Measurements from ENCODE around the gene RIPK4.

DNA sequence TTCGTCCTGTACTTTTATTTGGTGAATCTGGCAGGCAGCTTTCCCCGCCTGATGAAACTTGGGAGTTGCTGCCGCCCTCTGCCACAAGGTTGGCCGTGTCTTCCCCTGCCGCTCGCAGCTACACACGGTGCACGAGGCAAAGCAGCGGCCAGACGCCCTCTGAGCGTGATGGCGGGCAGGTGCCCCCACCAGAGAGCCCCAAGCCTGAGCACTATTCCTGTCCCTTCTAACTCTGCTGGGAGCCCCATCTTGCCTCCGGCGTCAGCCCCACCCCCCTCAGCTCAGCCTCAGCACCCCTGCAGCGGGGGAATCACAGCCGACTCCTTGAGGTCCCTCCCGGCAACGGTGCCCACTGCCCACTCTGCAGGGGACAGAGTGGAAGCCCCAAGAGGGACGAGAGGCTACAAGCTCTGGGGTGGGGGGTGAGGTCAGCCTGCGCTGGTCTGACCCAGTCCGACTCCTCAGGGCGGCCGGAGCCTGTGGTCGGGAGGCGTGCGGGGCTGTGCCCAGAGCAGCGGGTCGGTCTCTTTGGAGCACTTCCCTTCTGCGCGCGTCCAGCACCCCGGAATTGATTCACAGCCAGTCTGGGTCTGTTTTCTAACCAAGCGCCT, 41.3 kb downstream of the RIPK4 start:
- TF ChIP-seq POLR2AphosphoS5 (IDR thresholded peaks at IDR 0.05; ENCODE audit: low read depth, low read length) (no peak), POLR2A (IDR thresholded peaks at IDR 0.05; ENCODE audit: low read depth, low read length) (no peak)
